ENCODE results near the gene RBM4. TPM values are rescaled to one million over a fixed set of nuclear protein-coding genes. Genes with fewer than 3 reads are reported as not detected.

Gene RBM4
- total RNA-seq, 1 experiment from 2014 or later = 245 TPM

DNA sequence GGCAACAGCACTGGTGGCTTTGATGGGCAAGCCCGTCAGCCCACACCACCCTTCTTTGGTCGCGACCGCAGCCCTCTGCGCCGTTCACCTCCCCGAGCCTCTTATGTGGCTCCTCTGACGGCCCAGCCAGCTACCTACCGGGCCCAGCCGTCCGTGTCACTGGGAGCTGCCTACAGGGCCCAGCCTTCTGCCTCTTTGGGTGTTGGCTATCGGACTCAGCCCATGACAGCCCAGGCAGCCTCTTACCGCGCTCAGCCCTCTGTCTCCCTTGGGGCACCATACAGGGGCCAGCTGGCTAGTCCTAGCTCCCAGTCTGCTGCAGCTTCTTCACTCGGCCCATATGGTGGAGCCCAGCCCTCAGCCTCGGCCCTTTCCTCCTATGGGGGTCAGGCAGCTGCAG lies 14.1 kb upstream of the RBM4 start:
- POLR2A ChIA-PET (ENCODE audit: low non-redundant PET) = interaction anchor here (0.6 kb wide), 1 partner anchor 54 kb away, joined by 5 read pairs; the partner anchor contains the start of gene RBM4B
- Histone ChIP-seq H3K9me3 (ENCODE audit: low read depth, low read length, poor library complexity, severe bottlenecking) (no peaks in the 10 kb centered on the region), H3K4me3 (ENCODE audit: low read depth, low read length, poor library complexity, severe bottlenecking) (no peak overlapping the region), H3K27ac (ENCODE audit: low read depth, low read length, poor library complexity, severe bottlenecking) (no peak overlapping the region), H3K36me3 (ENCODE audit: insufficient read depth, low read length, poor library complexity, severe bottlenecking) (peaks cover 89% of the 10 kb centered on the region), H3K27me3 (replicated peaks; ENCODE audit: insufficient read depth, low read depth, low read length, poor library complexity) (no peaks in the 10 kb centered on the region), H3K4me1 (ENCODE audit: insufficient read depth, low read length, poor library complexity, severe bottlenecking) (peaks cover 13% of the 10 kb centered on the region)
- DNase-seq (ENCODE audit: low spot score) = no peak
- TF ChIP-seq, protein P1, sequence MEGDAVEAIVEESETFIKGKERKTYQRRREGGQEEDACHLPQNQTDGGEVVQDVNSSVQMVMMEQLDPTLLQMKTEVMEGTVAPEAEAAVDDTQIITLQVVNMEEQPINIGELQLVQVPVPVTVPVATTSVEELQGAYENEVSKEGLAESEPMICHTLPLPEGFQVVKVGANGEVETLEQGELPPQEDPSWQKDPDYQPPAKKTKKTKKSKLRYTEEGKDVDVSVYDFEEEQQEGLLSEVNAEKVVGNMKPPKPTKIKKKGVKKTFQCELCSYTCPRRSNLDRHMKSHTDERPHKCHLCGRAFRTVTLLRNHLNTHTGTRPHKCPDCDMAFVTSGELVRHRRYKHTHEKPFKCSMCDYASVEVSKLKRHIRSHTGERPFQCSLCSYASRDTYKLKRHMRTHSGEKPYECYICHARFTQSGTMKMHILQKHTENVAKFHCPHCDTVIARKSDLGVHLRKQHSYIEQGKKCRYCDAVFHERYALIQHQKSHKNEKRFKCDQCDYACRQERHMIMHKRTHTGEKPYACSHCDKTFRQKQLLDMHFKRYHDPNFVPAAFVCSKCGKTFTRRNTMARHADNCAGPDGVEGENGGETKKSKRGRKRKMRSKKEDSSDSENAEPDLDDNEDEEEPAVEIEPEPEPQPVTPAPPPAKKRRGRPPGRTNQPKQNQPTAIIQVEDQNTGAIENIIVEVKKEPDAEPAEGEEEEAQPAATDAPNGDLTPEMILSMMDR (conservative IDR thresholded peaks at IDR 0.05; ENCODE audit: low read depth, low read length) = no peak
- TF ChIP-seq EZH2 (IDR thresholded peaks at IDR 0.05; ENCODE audit: borderline replicate concordance, low read depth, low read length, poor library complexity, severe bottlenecking) = no peak
- BruUV-seq (replicated peaks) = no TSS peak
- CTCF ChIA-PET = no interaction called here
- intact Hi-C loops (cut with micrococcal nuclease; ENCODE audit: unreplicated experiment) = no loop called here

- Histone ChIP-seq H3K4me1 (ENCODE audit: insufficient read depth, low read length, poor library complexity, severe bottlenecking) (peaks cover 8% of the 10 kb centered on the region), H3K36me3 (ENCODE audit: insufficient read depth, low read length, poor library complexity, severe bottlenecking) (peaks cover 94% of the 10 kb centered on the region), H3K9me3 (ENCODE audit: low read depth, low read length, poor library complexity, severe bottlenecking) (no peaks in the 10 kb centered on the region), H3K27ac (ENCODE audit: low read depth, low read length, poor library complexity, severe bottlenecking) (no peak overlapping the region), H3K27me3 (replicated peaks; ENCODE audit: insufficient read depth, low read depth, low read length, poor library complexity) (no peaks in the 10 kb centered on the region), H3K4me3 (ENCODE audit: low read depth, low read length, poor library complexity, severe bottlenecking) (no peak overlapping the region)
- POLR2A ChIA-PET (ENCODE audit: low non-redundant PET) = interaction anchor here (0.7 kb wide), 1 partner anchor 606 kb away, joined by 3 read pairs; no protein-coding TSS in a partner anchor
- BruUV-seq (replicated peaks) = no TSS peak
- CTCF ChIA-PET = no interaction called here
- intact Hi-C loops (cut with micrococcal nuclease; ENCODE audit: unreplicated experiment) = no loop called here
- no peak for DNase-seq (ENCODE audit: low spot score)
- no peak for TF ChIP-seq EZH2 (IDR thresholded peaks at IDR 0.05; ENCODE audit: borderline replicate concordance, low read depth, low read length, poor library complexity, severe bottlenecking)
- TF ChIP-seq, protein P1 (conservative IDR thresholded peaks at IDR 0.05; ENCODE audit: low read depth, low read length) = no peak
Observed at GRCh38 chr11:66625041-66625751, 13.3 kb upstream of the RBM4 start.

- Histone ChIP-seq H3K27me3 (replicated peaks; ENCODE audit: insufficient read depth, low read depth, low read length, poor library complexity) (no peaks in the 10 kb centered on the region), H3K9me3 (ENCODE audit: low read depth, low read length, poor library complexity, severe bottlenecking) (no peaks in the 10 kb centered on the region), H3K4me3 (ENCODE audit: low read depth, low read length, poor library complexity, severe bottlenecking) (no peak overlapping the region), H3K4me1 (ENCODE audit: insufficient read depth, low read length, poor library complexity, severe bottlenecking) (peaks cover 4% of the 10 kb centered on the region), H3K27ac (ENCODE audit: low read depth, low read length, poor library complexity, severe bottlenecking) (no peak overlapping the region), H3K36me3 (ENCODE audit: insufficient read depth, low read length, poor library complexity, severe bottlenecking) (peaks cover 98% of the 10 kb centered on the region)
- ChIA-PET POLR2A (ENCODE audit: low non-redundant PET) (no interaction called here), CTCF (no interaction called here)
- intact Hi-C loops (cut with micrococcal nuclease; ENCODE audit: unreplicated experiment) = no loop called here
- TF ChIP-seq, protein P1 (conservative IDR thresholded peaks at IDR 0.05; ENCODE audit: low read depth, low read length) = no peak
- TF ChIP-seq EZH2 (IDR thresholded peaks at IDR 0.05; ENCODE audit: borderline replicate concordance, low read depth, low read length, poor library complexity, severe bottlenecking) = no peak
- BruUV-seq (replicated peaks) = no TSS peak
- no peak for DNase-seq (ENCODE audit: low spot score)
Observed at GRCh38 chr11:66625752-66626149, 12.8 kb upstream of the RBM4 start.
